Suppressor macrophage treated with lipopolysaccharide for 1 hour (primary cell): ENCODE data around the gene RIMKLB.
A peak's percentile ranks its signal among the peaks of the same experiment; 100 is the strongest.
"Not testable (repeated sequence)": the region's sequence is repeated elsewhere in the genome, so short reads cannot be mapped to it uniquely, and the experiment has no call there.

Experiments
- DNase-seq, 3 donors: peaks; one replicate each; pipeline ENCODE4 v3.0.0-alpha.2; 2020 to 2022

Gene RIMKLB

GRCh38 chr12:8820676-8821407 lies 123.1 kb downstream of the RIMKLB start:
- not testable (repeated sequence) for DNase-seq

DNA sequence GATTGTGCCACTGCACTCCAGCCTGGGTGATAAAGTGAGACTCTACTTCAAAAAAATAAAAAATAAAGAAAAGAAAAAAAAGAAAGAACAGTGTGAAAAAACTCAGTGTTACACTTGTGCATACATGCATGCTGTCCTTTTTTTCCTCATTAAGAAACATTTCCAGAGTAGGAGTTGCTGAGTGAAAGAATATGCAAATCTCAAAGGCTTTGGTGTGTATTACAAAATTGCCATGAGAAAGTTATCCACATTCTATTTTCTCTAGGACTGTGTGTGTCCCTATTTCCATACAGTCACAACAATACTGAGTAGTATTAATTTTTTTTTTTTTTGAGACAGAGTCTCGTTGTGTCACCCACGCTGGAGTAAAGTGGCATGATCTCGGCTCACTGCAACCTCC lies 123.8 kb downstream of the RIMKLB start:
- no peak for DNase-seq

GRCh38 chr12:8822298-8822697 lies 124.5 kb downstream of the RIMKLB start, which contains the start of gene A2ML1:
A2ML1 (plus strand) TSS chr12:8822621; CDS start chr12:8822652, 31 bp downstream.
- DNase-seq = no peak

GRCh38 chr12:8823565-8824300 lies 125.9 kb downstream of the RIMKLB start:
- DNase-seq = peak in 2 of 3 donors; percentile 16 to 22

DNA sequence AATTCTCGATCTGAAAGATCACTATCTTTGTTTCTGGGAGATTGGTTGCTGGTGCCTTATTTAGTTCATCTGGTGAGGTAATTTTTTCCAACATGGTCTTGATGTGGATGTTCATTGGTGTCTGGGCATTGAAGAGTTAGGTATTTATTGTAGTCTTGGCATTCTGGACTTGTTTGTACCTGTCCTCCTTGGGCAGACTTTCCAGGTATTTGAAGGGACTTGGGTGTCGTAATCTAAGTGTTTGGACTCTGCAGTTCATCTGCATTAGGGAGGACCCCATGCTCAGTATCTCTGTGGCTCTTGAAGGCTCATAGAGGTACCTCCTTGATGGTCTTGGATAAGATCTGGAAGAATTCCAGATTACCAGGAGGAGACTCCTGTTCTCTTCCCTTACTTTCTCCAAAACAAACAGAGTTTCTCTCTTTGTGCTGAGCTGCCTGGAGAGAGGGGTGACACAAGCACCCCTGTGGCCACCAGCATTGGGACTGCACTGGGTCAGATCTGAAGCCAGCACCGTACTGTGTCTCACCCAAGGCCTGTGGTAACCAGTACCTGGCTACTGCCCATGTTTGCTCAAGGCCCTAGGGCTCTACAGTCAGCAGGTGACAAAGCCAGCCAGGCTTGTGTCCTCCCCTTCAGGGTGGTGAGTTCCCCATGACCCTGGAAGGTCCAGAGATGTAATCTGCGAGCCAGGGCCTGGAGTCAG lies 129.9 kb downstream of the RIMKLB start:
- no peak for DNase-seq

- DNase-seq = peak; percentile 22 to 29 (median 28)
Measured at GRCh38 chr12:8828257-8829124, 130.7 kb downstream of the RIMKLB start.

- DNase-seq = no peak
Measured at GRCh38 chr12:8829125-8829518, 131.3 kb downstream of the RIMKLB start.

- DNase-seq = no peak
Measured at GRCh38 chr12:8829621-8830020, 131.8 kb downstream of the RIMKLB start.

DNA sequence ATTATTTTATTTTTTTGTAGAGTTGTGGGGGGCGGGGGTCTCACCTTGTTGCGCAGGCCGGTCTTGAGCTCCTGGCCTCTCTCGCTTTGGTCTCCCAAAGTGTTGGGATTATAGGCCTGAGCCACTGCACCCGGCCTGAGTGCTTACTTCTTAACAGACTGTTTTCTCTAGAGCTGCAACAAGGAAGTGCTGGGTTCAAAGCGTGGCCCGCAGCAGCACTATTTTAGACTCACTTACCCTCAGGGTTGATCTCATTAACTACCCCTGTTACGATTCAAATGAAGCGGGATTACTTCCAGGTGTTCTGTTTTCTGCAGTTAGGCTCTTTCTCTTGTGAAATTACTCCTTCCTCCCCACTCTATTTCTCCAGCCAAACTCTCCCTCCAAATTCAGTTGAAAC lies 133.3 kb downstream of the RIMKLB start:
- no peak for DNase-seq

- DNase-seq = no peak
Measured at GRCh38 chr12:8832500-8832899, 134.7 kb downstream of the RIMKLB start.
